NCI-H2171 treated with DMSO at 0.1 percent for 48 hours (cell line): ENCODE results near the gene VSIG10.
"Not testable (repeated sequence)": the region's sequence is repeated elsewhere in the genome, so short reads cannot be mapped to it uniquely, and the experiment has no call there.

Experiments used
- DNase-seq: peaks from one replicate; lab custom pipeline; 2025; lab: John Stamatoyannopoulos, UW

Gene VSIG10

GRCh38 chr12:118032188-118032587 is 71.6 kb downstream of the VSIG10 start:
- no peak for DNase-seq

GRCh38 chr12:118029166-118029565 is 74.6 kb downstream of the VSIG10 start:
- no peak for DNase-seq

- no peak for DNase-seq
Observed at GRCh38 chr12:118025168-118025567, 78.6 kb downstream of the VSIG10 start.

GRCh38 chr12:118023301-118023860 is 80.4 kb downstream of the VSIG10 start:
- no peak for DNase-seq

- no peak for DNase-seq
Observed at GRCh38 chr12:118022728-118023109, 81.1 kb downstream of the VSIG10 start.

- DNase-seq: not testable (repeated sequence)
Observed at GRCh38 chr12:118022097-118022727, 81.6 kb downstream of the VSIG10 start.

GRCh38 chr12:118020036-118020435 is 83.8 kb downstream of the VSIG10 start:
- DNase-seq: no peak

GRCh38 chr12:118017926-118018325 is 85.9 kb downstream of the VSIG10 start:
- no peak for DNase-seq

GRCh38 chr12:118016424-118017264 is 87.2 kb downstream of the VSIG10 start, which contains the start of gene RFC5:
TSS of gene RFC5 (plus strand) at chr12:118016703. CDS start at chr12:118016828, 125 bp downstream.
- DNase-seq: peak; percentile 97

- DNase-seq: no peak
Observed at GRCh38 chr12:118015944-118016343, 87.9 kb downstream of the VSIG10 start.

GRCh38 chr12:118015306-118015705 is 88.5 kb downstream of the VSIG10 start:
- no peak for DNase-seq
